ENCODE measurements around the gene OR2AE1.
"Not testable (repeated sequence)": the region's sequence is repeated elsewhere in the genome, so short reads cannot be mapped to it uniquely, and the experiment has no call there.

OR2AE1 gene, protein sequence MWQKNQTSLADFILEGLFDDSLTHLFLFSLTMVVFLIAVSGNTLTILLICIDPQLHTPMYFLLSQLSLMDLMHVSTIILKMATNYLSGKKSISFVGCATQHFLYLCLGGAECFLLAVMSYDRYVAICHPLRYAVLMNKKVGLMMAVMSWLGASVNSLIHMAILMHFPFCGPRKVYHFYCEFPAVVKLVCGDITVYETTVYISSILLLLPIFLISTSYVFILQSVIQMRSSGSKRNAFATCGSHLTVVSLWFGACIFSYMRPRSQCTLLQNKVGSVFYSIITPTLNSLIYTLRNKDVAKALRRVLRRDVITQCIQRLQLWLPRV

GRCh38 chr7:99876933-99877332 is at the start of gene OR2AE1:
TSS of gene OR2AE1 (minus strand) at chr7:99877033. CDS start at chr7:99877033, 0 bp downstream.
- no peak for DNase-seq (ENCODE audit: low read depth in 2 of 2)

DNA sequence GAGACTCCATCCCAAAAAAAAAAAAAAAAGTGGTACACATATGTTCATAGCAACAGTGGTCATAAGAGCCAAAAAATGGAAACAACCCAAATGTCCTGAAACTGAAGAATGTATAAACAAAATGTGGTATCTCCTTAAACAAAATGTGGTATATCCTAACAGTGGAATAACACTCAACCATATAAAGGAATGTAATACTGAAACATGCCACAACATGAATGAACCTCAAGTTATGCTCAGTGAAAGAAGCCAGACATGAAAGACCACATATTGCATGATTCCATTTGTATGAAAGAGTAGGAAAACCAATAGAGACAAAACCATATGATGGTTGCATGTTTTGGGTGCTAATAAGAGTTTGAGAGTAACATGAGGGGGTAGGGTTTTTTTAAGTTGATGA is 49.5 kb upstream of the OR2AE1 start:
- no peak for DNase-seq (ENCODE audit: low read depth in 2 of 2)

GRCh38 chr7:99923200-99923599 is 46.4 kb upstream of the OR2AE1 start:
- DNase-seq (ENCODE audit: low read depth in 2 of 2), result no peak

DNA sequence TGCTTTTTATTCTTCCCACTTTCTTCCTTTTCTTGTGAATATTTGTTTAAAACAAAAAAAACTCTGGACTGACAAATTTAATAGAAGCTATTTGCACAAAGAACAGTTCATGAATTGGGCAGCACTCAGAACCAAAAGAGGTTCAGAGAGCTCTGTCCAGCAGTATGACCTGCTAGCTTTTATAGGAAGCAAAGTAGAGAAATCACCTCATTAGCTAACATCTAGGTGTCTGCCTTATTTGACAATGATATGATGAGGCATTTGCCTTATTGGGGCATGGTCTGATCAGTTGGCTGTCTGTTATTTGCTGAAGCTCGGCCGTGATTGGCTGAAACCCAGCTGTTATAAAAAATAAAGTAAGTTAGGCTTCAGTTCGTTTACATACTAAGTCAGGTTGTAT is 43.3 kb upstream of the OR2AE1 start:
- DNase-seq (ENCODE audit: low read depth in 2 of 2), result no peak

GRCh38 chr7:99919814-99920112 is 42.9 kb upstream of the OR2AE1 start:
- no peak for DNase-seq (ENCODE audit: low read depth in 2 of 2)

- DNase-seq (ENCODE audit: low read depth in 2 of 2), result peak; percentile 82 to 86
Measured at GRCh38 chr7:99918959-99919813, 42.4 kb upstream of the OR2AE1 start, which contains the start of gene TRIM4. TSS of gene TRIM4 (minus strand) at chr7:99919530. CDS start at chr7:99919401, 129 bp downstream.

GRCh38 chr7:99910976-99911375 is 34.1 kb upstream of the OR2AE1 start:
- DNase-seq (ENCODE audit: low read depth in 2 of 2), result no peak

DNA sequence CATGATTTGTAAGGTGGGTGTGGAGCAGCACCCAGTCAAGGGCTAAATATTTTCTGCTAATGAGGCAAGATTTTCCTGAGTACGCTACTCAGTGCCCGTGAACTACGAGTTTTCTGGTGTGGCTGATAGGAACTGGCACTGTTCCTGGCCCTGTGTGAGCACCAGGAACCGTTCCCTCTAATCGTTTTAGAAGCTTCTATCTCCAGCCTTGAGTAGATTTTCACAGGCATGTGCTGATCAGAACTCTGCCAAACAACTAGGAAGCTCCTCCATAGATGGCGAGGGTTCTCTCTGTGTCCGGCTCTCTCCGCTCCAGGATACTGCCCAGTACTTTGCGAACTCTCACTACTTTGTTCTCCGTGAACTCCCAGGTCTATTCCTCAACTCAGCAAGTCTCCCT is 24.7 kb upstream of the OR2AE1 start:
- DNase-seq (ENCODE audit: low read depth in 2 of 2), result no peak

- no peak for DNase-seq (ENCODE audit: low read depth in 2 of 2)
Measured at GRCh38 chr7:99899830-99900519, 23.1 kb upstream of the OR2AE1 start.

GRCh38 chr7:99898836-99899235 is 22.0 kb upstream of the OR2AE1 start:
- no peak for DNase-seq (ENCODE audit: low read depth in 2 of 2)

DNA sequence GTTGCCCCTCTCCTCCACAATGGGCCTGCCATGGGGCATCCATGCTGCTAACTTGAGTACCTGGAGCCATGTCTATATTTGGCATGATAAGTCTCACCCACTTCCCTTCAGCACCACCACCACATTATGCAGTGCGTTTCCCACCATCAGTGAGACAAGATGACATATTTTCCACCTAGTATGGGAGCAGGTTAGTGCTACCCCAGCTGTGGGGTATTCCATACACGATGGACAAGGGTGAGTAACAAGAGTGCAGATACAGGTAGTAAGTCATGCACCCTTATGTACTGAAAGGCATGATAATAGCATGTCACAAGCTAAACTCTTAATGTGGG is 21.2 kb upstream of the OR2AE1 start:
- no peak for DNase-seq (ENCODE audit: low read depth in 2 of 2)

DNA sequence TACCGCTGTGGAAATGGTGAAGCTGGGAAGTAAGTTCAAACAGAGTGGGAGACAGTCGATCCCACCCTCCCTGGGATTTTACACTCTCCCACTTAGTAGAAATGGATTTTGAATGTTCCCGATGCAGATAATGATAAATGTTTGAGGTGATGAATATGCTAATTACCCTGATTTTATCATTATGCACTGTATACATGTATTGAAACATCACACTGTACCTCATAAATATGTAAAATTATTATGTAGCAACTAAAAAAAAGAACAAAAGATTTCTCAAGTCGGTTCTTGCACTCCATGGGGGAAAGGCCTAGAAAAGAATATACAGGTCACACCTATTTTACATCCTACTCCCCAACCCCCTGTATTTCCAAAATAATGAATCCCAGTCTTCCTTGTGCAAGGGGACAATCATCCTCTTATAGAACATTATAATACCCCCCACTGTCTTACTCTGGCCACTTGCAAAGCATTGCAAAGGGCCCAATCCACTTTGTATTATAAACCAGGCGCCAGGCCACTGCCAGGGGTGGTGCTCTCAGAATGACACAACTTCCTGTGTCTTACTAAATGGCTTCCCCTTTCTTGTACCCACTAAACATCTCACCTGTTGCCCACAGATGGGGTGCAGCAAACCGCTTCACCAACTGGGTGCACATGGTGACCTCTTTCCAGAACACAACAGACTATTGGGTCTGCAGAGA is 20.6 kb upstream of the OR2AE1 start:
- DNase-seq (ENCODE audit: low read depth in 2 of 2), result no peak

DNA sequence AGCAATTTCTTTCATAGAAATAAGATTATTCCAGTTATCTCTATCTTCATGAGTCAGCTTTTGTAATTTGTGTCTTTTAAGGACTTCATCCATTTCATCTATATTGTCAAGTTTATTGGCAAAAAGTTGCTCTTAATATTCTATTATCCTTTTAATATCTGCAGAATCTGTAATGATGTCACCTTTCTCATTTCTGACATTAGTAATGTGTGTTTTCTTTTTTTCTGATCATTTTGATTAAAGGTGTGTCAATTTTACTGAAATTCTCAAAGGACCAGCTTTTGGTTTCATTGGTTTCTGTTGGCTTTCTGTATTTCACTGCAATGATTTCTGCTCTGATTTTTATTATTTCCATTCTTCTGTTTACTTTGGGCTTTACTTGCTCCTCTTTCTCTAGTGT is 17.9 kb upstream of the OR2AE1 start:
- no peak for DNase-seq (ENCODE audit: low read depth in 2 of 2)

- no peak for DNase-seq (ENCODE audit: low read depth in 2 of 2)
Measured at GRCh38 chr7:99893280-99893679, 16.4 kb upstream of the OR2AE1 start.

- DNase-seq (ENCODE audit: low read depth in 2 of 2), result not testable (repeated sequence)
Measured at GRCh38 chr7:99890348-99890747, 13.5 kb upstream of the OR2AE1 start.

DNA sequence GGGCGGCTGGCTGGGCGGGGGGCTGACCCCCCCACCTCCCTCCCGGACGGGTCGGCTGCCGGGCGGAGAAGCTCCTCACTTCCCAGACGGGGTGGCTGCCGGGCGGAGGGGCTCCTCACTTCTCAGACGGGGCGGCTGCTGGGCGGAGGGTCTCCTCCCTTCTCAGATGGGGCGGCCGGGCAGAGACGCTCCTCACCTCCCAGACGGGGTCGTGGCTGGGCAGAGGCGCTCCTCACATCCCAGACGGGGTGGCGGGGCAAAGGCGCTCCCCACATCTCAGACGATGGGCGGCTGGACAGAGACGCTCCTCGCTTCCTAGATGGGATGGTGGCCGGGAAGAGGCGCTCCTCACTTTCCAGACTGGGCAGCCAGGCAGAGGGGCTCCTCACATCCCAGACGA is 11.5 kb upstream of the OR2AE1 start:
- DNase-seq (ENCODE audit: low read depth in 2 of 2), result not testable (repeated sequence)

DNA sequence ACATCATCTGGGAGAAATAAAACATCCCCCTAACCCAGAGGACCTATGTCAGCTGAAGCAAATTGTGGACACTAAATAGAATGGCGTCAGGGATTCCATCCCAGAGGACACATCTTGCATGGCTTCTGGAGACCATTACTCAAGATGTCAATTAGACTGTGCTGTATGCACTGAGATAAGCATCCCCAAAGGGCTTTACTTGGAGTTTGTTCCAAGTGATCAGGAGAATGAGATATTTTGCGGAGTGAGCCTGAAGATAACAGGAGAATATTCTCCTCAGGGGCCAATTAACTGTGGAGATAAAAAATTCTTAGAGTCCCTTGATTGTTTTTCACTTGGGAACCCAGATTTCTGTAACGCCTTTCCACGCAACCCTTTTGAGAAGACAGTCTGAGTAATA is 4.5 kb upstream of the OR2AE1 start:
- no peak for DNase-seq (ENCODE audit: low read depth in 2 of 2)

DNA sequence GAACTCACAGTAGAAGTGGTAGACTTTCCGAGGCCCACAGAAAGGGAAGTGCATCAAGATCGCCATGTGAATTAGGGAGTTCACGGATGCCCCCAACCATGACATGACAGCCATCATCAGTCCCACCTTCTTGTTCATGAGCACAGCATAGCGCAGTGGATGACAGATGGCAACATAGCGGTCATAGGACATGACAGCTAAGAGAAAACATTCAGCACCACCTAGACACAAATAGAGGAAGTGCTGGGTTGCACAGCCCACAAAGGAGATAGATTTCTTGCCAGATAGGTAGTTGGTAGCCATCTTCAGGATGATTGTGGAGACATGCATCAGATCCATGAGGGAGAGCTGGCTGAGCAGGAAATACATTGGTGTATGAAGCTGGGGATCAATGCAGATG is 342 bp downstream of the OR2AE1 start:
- no peak for DNase-seq (ENCODE audit: low read depth in 2 of 2)

DNA sequence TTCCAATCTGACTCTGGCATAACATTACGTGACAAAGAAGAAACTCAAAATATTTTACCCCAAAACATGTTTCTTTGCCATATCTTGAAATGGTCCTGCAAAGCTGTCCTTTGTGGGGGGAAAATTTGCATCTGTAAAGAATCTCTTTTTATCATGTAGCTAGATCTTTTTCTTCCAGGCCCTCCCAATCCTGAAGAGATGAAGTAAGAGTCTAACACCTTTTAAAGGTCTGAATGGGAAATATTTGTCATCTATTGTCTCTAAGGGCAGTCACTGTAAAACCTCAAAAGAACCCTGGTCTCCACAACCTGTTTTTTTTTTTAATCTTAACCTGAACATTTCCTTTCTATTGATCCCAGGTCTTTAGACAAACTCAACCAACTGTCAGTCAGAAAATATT is 8.6 kb downstream of the OR2AE1 start:
- DNase-seq (ENCODE audit: low read depth in 2 of 2), result no peak

DNA sequence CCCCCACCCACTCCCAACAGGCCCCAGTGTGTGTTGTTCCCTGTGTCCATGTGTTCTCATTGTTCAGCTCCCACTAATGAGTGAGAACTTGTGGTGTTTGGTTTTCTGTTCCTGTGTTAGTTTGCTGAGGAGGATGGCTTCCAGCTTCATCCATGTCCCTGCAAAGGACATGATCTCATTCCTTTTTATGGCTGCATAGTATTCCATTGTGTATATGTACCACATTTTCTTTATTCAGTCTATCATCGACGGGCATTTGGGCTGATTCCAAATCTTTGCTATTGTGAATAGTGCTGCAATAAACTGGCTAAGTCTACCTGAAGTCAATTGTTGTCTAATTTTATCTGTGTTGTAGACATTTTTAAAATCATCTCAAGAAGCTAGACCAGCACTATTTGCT is 9.4 kb downstream of the OR2AE1 start:
- DNase-seq (ENCODE audit: low read depth in 2 of 2), result not testable (repeated sequence)

DNA sequence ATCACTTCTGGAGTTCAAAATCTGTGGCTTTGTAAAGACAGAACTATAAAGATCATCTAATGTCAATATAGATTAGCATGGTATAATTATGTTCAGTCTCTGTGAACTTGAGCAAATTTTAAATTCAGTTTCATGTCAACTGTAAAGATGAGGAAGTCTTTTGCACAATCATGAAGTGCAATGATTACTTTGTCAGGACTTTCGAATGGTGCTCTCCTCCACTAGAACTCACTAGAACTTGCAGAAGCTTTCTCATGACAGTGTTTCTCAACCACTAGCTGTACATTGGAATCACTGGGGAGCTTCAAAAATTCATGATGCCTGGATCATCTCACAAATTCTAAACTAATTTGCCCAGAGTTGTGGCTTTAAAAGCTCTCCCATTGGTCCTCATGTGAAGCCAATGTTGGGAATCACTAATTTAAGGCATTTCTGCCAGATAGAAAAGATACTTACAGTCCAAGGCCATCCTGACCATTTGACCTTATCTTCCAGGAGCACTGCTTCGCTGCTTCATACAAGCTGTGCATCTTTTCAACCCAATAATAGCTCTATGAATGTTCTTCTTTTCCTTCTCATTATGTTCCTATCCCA is 12.9 kb downstream of the OR2AE1 start:
- DNase-seq (ENCODE audit: low read depth in 2 of 2), result no peak
